ENCODE data around the gene RTF1. TPM values are rescaled to one million over a fixed set of nuclear protein-coding genes. Genes with fewer than 3 reads are reported as not detected.

The RTF1 gene
- total RNA-seq, 1 experiment from 2014 or later = 49.5 TPM

- Histone ChIP-seq H3K9me3 (ENCODE audit: control insufficient read depth, low read depth, low read length) (no peaks in the 10 kb centered on the region), H3K27me3 (ENCODE audit: insufficient read depth, low read length) (no peaks in the 10 kb centered on the region), H2BK12ac (ENCODE audit: insufficient read length, low read depth, low read length) (no peak overlapping the region), H2AFZ (ENCODE audit: low read length) (no peak overlapping the region), H3K79me1 (ENCODE audit: insufficient read depth, low read depth, low read length, poor library complexity, severe bottlenecking) (peaks cover 2% of the 10 kb centered on the region), H3K56ac (ENCODE audit: insufficient read length, low read depth, low read length) (no peak overlapping the region), H2BK120ac (ENCODE audit: low read depth, low read length, poor library complexity, severe bottlenecking) (no peak overlapping the region), H4K5ac (ENCODE audit: insufficient read length, low read depth, low read length) (no peak overlapping the region), H3K79me2 (ENCODE audit: insufficient read depth, low read length) (no peaks in the 10 kb centered on the region), H3K4ac (ENCODE audit: low read depth, low read length) (no peak overlapping the region), H4K8ac (replicated peaks; ENCODE audit: insufficient read length, low read depth, low read length) (no peak overlapping the region), H3K23ac (ENCODE audit: insufficient read length, low read depth, low read length) (no peak overlapping the region), H2BK20ac (ENCODE audit: low read depth, low read length, poor library complexity, severe bottlenecking) (no peak overlapping the region), H3T11ph (ENCODE audit: low read length) (no peak overlapping the region), H3K9ac (ENCODE audit: extremely low read depth, insufficient read length, low read length) (no peak overlapping the region), H3K4me1 (ENCODE audit: insufficient read depth, low read length) (no peaks in the 10 kb centered on the region), H2AK5ac (ENCODE audit: insufficient read length, low read length) (no peak overlapping the region), H3K18ac (ENCODE audit: insufficient read length, low read depth, low read length) (no peak overlapping the region), H2BK5ac (ENCODE audit: insufficient read length, low read length) (no peak overlapping the region), H4K91ac (ENCODE audit: insufficient read length, low read depth, low read length) (no peak overlapping the region), H3K4me2 (ENCODE audit: insufficient read depth, insufficient read length, low read length) (no peak overlapping the region), H3K23me2 (ENCODE audit: insufficient read length, low read depth, low read length, poor library complexity, severe bottlenecking) (no peaks in the 10 kb centered on the region), H2BK15ac (ENCODE audit: low read depth, low read length) (no peak overlapping the region), H3K27ac (ENCODE audit: insufficient read length, low read depth, low read length) (no peak overlapping the region), H3K14ac (ENCODE audit: insufficient read depth, low read length) (no peak overlapping the region), H4K20me1 (ENCODE audit: control insufficient read depth, insufficient read depth, insufficient read length) (no peaks in the 10 kb centered on the region)
- no peak for TF ChIP-seq CTCF (conservative IDR thresholded peaks at IDR 0.05)
- 0 out of 5 replicates have a peak, but pooled peaks cover 0 to 2% of the 10 kb centered on the region in 2 experiments for H3K9me3 Mint-ChIP-seq
- H3K27ac Mint-ChIP-seq = no peak overlapping the region
- WGBS (ENCODE audit: extremely low coverage, insufficient read length, low lambda C conversion rate) = no CpG with 5 or more reads among the region's 4 CpGs
- no peaks in the 10 kb centered on the region for H3K4me1 Mint-ChIP-seq
- DNase-seq = no peak
- peaks cover 19 to 42% (median 40%) of the 10 kb centered on the region in 3 experiments for H3K36me3 Mint-ChIP-seq (ENCODE audit: insufficient read depth in 1 of 3, low read depth in 3 of 3)
- no peaks in the 10 kb centered on the region for H3K27me3 Mint-ChIP-seq (ENCODE audit: low read depth)
- no peak overlapping the region for H3K4me3 Mint-ChIP-seq
Measured at GRCh38 chr15:41435037-41435786, 18.3 kb downstream of the RTF1 start.
